ENCODE measurements around the gene LRRFIP1. TPM values are rescaled to one million over a fixed set of nuclear protein-coding genes. Genes with fewer than 3 reads are reported as not detected.
A peak's percentile ranks its signal among the peaks of the same experiment; 100 is the strongest.
"Not testable (repeated sequence)": the region's sequence is repeated elsewhere in the genome, so short reads cannot be mapped to it uniquely, and the experiment has no call there.

The LRRFIP1 gene
- total RNA-seq, 1 experiment from 2014 or later: 73.3 TPM

DNA sequence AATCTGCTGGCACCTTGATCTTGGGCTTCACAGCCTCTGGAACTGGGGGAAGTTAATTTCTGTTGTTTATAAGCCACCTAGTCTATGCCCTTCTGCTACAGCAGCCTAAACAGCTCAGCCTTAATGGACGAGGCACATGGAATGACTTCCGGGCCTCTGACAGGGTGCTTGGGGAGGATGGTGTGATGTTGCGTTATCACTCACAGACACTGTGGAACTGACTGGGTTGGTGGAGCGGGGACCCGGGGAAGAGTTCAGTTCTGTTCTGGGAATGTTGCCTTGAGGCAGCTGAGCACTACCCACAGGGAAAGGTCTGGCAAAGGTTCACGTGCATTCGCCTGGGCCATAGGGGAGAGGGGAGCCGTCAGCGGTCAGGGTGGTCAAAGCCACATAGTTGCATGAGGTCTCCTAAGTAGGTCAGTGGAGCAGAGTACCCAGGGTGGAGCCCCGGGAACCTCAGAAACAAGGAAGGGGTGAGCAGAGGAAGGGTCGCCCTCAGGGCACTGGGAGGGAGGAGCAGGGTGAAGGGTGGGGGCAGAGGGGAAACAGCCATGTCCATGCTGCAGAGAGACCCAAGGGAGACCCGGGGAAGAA lies 36.2 kb downstream of the LRRFIP1 start:
- DNase-seq (ENCODE audit: low spot score): no peak

DNA sequence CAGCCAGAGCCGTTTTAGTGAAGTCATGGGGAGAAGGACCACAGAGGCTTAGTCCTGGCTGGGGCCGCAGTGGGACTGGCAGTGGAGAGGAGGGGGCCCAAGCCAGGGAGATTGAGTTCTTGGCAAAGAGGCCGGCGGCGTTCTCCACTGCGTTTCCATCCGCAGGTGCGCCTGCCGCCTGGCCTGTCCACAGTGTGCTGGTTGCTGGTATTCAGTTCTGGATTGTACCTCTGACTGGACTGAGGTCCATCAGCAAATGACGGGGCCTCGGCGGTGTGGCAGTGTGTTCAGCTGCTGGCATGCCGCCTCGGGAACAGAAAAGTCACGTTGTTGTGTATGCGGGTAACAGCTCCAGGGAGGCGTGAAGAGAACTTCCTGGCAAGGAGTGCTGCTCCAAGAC lies 36.8 kb downstream of the LRRFIP1 start:
- no peak for DNase-seq (ENCODE audit: low spot score)

DNA sequence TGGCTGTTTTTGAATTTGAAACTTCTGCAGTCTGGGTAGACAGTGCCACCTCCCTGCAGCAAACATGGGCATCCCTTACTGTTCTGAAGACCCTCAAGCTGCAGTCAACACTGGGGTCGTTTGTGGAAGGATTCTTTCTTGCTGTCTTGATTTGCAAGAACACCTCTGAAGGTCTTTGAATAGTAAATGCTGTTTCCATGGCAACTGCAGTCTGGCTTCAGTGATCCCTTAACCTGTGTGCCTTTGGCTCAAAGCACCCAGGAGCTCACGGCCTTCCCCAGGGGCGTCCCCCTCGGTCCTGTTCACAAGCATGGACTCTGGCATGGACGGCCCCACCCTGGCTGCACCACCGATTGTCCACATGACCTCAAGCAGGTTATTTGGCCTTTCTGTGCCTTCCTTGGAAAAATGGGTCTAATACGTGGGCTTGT lies 38.3 kb downstream of the LRRFIP1 start:
- no peak for DNase-seq (ENCODE audit: low spot score)

DNA sequence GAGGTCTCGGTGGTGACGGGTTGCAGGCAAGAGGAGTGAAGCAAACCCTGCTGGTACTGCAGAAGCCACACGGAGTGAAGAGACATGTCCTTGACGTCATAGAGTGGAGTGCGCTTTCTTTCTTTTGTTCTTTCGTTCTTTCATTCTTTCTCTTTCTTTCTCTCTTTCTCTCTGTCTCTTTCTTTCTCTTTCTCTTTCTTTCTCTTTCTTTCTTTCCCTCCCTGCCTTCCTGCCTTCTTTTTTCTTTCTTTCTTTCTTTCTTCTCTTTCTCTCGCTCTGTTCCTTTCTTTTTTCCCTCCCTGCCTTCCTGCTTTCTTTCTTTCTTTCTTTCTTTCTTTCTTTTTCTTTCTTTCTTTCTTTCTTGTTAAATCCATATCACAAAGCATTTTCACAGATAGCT lies 39.2 kb downstream of the LRRFIP1 start:
- DNase-seq (ENCODE audit: low spot score): no peak

DNA sequence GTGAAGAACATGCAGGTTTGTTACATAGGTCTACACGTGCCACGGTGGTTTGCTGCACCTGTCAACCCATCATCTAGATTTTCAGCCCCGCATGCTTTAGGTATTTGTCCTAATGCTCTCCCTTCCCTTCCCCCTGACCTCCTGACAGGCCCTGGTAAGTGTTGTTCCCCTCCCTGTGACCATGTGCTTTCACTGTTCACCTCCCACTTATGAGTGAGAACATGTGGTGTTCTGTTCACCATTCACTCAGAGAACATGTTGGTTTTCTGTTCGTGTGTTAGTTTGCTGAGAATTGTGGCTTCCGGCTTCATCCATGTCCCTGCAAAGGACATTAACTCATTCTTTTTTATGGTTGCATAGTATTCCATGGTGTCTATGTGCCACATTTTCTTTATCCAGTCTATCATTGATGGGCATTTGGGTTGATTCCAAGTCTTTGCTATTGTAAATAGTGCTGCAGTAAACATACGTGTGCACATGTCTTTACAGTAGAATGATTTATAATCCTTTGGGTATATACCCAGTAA lies 39.7 kb downstream of the LRRFIP1 start:
- not testable (repeated sequence) for DNase-seq (ENCODE audit: low spot score)

DNA sequence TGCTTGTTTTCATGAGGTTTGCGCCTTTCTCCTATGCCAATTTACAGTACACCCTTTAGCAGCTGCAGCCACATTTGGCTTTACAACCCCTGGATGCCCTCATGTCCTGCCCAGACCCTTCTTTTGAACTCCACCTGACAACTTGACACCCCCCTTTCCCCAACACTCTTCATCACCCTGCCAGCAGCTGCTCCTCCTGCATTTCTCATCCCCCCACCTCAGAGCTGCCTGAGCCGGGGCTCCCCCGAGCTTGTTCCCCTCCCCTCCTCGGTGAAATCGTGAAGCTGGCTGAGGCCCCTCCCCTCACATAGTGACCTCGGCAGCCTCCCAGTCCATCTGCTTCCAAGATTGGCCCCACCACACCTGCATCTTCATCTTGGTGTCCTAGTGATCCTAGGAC lies 40.5 kb downstream of the LRRFIP1 start:
- DNase-seq (ENCODE audit: low spot score): no peak

DNA sequence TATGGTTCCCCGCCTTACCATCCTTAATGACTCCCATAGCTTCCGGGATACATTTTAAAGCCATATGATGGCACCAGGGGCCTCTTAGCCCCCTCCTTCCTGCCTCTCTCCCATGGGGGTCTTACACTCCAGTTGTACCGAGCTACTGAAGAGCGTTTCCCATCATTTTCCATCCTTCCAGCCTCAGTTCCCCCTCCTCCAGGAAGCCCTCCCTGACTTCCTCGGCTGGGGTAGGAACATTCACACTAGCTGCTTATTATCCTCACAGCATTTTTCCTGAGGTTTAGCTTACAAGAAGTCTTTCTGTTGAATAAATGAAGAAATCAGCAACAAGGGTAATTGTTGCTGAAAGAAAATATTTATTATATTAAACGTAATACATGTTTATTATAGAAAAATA lies 41.1 kb downstream of the LRRFIP1 start:
- DNase-seq (ENCODE audit: low spot score): no peak

DNA sequence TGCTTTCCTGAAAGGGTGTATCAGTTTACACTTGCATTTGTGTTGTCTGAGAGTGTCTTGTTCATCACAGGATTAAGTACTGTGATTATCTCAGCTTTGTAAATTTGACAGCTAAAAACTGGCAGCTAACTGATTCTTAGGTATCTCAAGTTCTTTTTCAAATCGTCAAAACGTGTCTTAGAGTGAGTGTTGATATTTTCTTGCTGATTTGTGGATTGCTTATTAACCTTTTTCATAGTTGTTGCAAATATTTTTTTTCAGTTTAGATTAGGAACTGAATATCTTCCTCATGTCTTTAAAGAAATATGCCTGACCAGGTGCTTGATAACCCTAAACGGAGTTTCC lies 41.9 kb downstream of the LRRFIP1 start:
- DNase-seq (ENCODE audit: low spot score): no peak

DNA sequence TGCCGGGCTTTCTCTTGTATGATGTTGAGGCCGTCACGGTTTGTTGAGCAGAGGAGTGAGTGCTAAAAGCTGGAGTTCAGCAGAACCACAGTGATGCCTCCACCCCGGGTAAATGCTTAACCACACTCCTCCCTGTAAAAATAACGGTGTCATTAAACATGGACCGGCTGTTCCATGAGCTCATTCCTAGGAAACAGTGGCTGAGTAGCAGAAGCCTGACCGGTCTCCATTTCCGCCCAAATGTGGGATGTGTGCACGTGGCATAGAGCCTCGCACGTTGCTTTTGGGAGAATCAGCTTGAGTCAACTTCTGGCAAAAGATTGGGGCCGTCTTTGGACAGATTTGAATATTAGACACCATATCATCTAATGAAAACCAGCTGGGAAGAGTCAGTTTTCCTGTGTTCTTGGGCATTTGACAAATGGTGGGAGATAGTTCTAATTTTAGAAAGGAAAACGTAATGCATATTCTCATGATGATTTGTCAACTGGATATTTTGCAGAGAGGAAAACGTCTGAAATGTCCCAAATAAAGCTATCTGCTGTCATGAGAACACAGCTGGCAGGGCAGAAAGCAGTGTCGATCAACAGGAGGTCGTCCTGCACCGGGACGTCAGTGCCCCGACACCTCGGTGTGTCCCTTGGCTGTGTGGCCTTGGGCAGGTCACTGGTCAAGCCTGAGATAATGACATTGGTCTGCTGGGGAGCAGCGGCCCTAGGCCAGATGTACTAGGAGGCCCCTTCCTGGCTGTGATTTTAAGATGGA lies 42.4 kb downstream of the LRRFIP1 start:
- peak; percentile 86 for DNase-seq (ENCODE audit: low spot score)

DNA sequence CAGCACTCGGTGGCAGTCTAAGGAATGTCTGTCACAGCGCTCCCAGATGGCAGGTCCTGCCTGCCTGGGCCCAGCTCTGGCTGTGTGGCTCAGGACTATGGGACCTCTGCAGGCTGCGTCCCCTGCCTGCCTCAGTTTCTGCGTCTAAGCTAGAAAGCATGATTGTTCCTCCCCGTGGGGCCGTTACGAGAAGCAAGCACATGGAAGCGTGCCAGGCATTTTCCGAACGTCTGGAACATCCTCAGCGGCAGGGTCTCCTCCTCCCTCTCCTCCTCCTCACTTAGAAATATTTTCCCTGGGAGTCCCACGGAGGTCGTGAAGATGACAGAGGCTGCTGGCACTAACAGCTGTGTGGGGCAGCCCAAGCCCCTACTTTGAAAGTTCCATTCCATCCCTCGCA lies 43.3 kb downstream of the LRRFIP1 start:
- no peak for DNase-seq (ENCODE audit: low spot score)

DNA sequence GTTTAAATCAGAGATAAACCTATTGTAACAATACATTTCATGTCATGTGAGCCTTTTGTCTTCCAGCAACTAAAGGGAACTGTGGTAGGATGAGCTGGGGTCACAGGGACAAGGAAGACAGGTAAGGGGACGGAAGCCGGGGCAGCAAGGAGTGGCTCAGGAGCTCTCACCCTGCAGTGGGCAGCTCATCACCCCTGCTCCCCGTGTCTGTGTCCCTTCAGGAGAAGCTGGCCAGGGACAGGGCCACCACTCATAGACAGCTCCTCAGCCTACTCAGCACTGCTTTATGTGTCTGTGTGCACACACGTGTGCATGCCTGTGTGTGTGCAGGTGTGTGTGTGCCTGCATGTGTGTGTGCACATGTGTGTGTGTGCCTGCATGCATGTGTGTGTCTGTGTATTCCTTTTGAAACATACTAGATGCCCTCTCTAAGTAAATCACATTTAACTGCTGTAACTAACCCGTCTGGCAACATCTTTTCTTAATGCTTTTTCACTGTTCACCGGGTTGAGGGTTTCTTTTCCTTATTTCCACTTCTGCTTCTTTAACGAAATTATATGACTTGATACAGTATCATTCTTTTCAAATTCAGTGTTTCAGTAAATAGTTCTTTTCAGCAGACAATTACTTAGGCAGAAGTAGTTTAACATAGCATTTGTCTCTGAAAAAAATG lies 44.2 kb downstream of the LRRFIP1 start:
- DNase-seq (ENCODE audit: low spot score): no peak

DNA sequence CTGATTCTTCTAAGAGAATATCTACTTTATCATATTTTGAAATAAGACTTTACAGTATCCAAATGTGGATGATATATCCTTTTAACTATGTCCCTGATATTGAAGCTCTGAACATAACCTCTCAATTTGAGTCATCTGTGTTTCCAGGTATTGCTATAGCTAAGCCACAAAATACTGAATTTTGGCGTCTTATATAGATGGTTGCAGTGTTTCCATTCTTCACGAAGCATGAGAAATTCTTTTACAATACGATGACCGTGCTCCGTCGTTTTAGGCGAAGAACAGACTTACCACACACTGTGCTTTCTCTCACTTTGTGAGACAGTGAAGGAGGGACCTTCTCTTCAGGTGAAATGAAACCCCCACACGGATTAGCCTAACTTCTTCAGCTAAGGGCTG lies 45.3 kb downstream of the LRRFIP1 start:
- no peak for DNase-seq (ENCODE audit: low spot score)

DNA sequence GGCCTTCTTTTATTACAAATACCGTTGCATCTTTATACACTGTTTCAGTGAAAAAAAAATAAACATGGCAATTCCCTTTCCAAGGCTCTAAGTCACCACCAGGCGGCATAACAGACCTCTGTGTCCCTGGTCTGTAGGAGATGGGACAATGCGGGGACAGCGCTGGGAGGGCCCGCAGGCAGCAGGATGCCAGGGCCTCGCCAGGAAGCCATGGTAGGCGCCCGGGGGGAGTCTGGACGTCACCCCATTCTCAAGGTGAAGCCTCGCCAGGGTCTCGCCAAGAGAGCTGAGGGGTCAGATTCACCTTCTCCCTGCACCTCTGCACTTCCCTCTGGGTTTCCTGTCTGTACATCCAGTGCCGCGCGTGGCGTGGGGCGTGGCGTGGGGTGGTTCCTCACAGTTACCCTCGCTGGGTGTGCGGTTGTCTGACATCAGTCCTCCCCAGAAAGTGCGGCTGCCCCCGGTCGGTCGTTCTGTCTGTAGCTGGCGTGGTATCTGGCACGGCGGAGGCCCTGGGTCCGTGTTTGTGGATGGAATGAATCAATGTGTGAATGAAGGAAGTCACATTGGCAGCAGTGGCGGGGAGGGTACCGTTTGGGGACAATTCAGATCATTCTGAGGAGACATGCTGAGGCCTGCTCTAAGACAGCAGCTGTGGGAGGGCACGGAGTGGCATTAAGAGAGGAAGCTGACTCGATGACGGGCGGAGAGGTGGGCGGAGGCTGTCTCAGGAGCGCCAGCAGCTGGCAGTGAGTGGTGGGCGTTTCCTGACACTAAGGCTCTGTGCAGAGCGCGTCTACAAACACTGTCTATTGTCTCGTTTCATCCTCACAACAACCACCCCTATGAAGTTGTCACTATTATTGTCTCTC lies 46.0 kb downstream of the LRRFIP1 start:
- DNase-seq (ENCODE audit: low spot score): peak; percentile 64

DNA sequence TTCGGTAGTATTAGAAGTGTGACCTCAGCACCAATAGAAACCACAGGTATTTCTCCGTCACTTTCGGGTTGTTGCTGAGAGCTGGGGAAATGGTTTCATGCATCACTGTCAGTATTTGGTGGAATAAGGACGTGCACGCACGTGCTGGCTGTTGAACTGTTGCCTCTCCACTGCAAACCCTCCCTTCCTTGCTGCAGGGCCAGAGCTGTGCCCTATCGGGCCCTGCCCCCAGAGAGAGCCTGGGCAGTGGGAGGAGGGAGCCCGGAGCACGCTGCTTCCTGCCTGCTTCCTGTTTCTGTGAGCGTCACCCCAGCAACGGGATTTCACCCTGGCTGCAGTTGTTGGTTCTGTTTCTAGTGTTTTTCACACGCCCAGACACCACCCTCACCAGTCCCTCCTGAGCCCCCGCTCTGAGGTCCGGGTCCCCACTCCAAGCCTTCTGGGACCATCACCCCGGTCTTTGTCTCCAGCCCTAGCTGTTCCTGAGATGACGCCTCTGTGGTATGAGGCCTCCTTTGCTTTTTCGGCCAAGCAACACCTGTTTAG lies 47.4 kb downstream of the LRRFIP1 start:
- peak; percentile 75 for DNase-seq (ENCODE audit: low spot score)

DNA sequence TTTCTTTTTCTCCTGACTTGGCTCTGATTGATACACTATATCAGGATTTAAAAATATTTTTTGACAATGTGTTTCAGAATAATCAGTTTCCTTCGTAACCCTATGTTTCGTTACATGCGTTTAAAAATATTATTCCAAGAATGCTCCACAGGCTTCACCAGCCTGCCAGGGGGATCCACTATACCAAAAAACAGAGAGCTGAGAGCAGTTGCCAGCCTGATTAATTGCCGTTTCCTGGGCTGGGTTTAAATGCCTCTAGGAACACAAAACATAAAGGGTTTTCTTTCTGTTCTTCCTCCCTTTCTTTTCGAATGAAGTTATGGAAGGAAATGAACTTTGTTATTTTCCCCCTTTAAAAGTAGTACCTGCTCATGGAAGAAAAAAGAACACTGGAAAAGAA lies 47.9 kb downstream of the LRRFIP1 start:
- DNase-seq (ENCODE audit: low spot score): no peak

DNA sequence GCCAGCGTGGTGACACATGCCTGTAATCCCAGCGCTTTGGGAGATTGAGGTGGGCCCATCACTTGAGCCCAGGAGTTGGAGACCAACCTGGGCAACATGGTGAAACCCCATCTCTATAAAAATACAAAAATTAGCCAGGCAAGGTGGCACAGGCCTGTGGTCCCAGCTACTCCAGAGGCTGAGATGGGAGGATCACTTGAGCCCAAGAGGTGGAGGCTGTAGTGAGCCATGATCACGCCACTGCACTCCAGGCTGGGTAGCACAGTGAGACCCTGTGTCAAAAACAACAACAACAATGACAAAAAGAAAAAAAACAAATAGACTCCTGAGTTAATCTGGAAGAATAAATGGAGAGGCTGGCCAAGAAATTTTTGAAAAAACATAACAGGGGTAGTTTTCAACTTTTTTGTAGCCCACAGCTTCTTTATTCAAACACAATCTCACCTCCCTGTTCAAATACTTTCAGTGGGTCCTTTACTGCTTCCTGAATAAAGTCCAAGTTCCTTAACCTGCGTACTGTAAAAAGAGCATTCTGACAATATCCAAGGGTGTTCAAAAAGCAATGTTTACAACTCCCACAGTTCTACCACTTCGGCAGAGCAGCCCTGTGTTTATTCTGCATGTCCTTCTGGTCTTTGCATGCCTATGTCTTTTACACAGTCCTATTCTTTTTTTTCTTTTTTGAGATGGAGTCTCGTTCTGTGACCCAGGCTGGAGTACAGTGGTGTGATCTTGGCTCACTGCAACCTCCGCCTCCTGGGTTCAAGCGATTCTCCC lies 53.5 kb downstream of the LRRFIP1 start:
- DNase-seq (ENCODE audit: low spot score): no peak

DNA sequence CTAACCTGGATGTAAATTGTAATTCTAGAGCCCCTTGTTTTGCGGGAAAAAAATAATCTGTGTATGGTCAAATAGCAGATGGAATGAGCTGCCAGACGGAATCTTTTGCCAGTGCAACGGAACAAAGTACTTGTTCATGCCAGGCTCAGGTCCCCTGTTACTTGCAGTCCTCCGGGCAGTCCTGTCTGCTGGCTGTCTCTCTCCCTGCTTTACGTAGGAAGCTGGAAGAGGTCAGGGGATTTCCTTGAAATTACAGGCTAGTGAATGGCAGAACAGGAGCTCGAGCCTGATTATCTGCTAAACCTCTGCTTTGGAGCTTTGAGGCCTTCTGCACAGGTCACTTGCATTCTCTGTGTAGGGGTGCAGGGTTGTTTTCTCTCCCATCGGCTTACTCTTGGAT lies 54.8 kb downstream of the LRRFIP1 start:
- DNase-seq (ENCODE audit: low spot score): no peak

DNA sequence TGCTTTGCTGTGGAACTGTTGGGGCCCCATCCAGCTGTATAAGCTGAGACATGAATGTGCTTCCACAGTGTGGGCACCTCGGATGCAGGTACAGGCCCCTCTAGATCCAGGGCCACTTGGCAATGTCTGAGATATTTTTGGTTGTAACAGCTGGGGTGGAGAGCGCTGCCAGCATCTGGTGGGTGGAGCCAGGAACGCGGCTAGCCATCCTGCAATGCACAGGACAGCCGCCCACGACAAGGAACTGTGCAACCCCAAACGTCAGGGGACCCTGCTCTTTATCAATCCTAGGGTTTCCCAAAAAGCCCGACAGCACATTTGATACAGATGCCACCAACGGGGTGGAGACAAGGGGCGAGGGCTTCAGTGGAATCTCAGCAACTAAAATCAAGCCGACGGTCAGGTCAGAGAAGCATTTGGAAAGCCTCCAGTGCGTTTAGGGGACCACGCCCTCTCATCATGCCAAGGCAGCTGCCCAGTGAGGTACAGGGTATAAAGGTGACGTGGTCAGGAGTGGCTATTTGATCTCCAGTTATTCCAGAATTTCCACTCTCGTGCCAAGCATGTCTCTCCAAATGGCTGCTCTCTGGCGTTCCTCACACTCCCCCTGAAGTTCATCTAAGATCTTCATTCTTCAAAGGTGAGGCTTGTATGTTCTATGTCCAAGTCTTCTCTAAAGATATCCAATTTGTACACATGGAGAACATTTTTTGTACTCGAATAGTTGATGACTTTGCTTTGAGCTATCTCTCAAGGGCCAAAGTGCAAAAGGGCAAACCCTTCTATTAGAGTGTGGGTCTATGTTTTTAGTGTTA lies 55.7 kb downstream of the LRRFIP1 start:
- DNase-seq (ENCODE audit: low spot score): no peak

DNA sequence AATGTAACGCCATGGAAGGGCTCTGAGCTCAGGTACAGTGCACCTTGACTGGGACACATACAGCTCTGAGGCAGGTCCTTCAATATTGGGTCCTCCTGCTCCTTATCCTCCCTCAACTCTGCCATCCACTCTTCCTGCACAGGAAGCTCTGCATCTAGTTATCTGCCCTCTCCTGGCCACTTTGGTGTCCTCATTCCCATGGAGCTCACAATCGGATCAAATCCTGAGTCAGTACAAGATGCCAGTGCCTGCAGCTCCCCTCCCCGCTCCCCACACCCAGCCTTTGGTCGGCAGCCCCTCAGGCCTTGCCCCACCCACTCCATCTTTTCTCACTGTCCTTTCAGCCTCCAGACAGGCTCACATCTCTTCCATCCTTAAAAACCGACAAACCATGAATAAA lies 58.0 kb downstream of the LRRFIP1 start:
- no peak for DNase-seq (ENCODE audit: low spot score)

DNA sequence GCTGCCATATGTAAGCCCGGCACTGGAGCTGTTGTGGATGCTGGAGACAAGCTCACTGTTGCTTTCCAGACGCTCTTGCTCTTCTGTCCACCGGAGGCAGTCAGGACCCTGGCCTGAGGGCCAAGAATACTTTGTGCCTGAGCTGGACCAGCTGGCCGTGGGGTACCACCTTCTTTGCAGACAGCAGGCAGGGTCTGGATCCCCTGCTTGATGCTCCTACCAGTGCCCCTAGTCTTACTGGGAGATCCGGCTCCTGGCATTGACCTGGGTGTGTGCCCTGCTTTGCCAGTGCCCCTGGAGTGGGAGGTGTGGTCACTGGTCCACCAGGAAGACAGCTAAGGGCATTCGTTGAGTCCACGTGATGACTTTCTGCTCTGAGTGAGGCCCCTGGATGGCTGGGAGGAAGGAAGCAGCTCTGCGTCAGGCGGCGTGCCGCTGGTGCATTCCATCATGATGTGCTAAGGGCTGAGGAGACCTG lies 59.3 kb downstream of the LRRFIP1 start:
- no peak for DNase-seq (ENCODE audit: low spot score)
